ENCODE results near the gene ADCY4.

The ADCY4 gene

DNA sequence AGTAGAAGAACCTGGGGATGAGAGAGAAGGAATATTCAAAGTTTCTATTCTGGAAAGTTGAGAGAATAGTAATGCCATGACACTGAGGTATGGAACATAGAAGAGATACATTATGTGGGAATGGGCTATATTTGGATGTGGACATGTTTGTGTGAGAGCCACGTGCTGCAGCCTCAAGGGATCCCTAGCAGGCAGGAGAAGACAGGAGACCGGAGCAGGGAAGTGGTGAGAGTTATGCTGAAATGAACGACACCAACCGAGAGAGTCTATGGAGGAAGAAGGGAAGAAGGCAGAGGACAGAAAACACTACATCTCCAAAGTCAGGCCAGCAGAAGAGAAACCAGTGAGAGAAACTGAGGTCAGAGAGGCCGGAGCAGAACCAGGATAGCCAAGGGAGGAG is 14.9 kb upstream of the ADCY4 start:
- H3K4me3 ChIP-seq (ENCODE audit: low read length) = no peak overlapping the region
- H3K9me3 ChIP-seq (replicated peaks; ENCODE audit: low read length) = no peaks in the 10 kb centered on the region
- H3K4me2 ChIP-seq (ENCODE audit: low read length) = no peak overlapping the region
- H3K9ac ChIP-seq (ENCODE audit: low read depth, low read length) = no peak overlapping the region
- H3K36me3 ChIP-seq (ENCODE audit: insufficient read depth, low read length) = no peaks in the 10 kb centered on the region
- H3K27me3 ChIP-seq (ENCODE audit: control insufficient read depth, insufficient read depth, low read length) = peaks cover 46% of the 10 kb centered on the region
- peaks cover 20% of the 10 kb centered on the region for H3K4me1 ChIP-seq (ENCODE audit: control insufficient read depth, insufficient read depth, low read length)

DNA sequence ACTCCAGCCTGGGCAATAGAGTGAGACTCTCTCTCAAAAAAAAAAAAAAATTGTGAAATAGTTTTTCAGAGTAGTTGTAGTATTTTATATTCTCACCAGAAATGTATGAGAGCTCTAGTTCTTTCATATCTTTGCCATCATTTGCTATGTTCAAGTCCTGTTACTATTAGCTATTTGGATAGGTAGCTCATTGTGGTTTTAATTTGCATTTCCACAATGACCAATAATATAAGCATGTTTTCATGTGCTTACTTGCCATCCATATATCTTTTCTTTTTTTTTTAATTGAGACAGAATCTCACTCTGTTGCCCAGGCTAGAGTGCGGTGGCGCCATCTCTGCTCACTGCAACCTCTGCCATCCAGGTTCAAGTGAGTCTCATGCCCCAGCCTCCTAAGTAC is 13.3 kb upstream of the ADCY4 start:
- peaks cover 48% of the 10 kb centered on the region for H3K27me3 ChIP-seq (ENCODE audit: control insufficient read depth, insufficient read depth, low read length)
- H3K9ac ChIP-seq (ENCODE audit: low read depth, low read length) = no peak overlapping the region
- H3K4me2 ChIP-seq (ENCODE audit: low read length) = no peak overlapping the region
- no peak overlapping the region for H3K4me3 ChIP-seq (ENCODE audit: low read length)
- H3K36me3 ChIP-seq (ENCODE audit: insufficient read depth, low read length) = no peaks in the 10 kb centered on the region
- no peaks in the 10 kb centered on the region for H3K9me3 ChIP-seq (replicated peaks; ENCODE audit: low read length)
- H3K4me1 ChIP-seq (ENCODE audit: control insufficient read depth, insufficient read depth, low read length) = peaks cover 12% of the 10 kb centered on the region

DNA sequence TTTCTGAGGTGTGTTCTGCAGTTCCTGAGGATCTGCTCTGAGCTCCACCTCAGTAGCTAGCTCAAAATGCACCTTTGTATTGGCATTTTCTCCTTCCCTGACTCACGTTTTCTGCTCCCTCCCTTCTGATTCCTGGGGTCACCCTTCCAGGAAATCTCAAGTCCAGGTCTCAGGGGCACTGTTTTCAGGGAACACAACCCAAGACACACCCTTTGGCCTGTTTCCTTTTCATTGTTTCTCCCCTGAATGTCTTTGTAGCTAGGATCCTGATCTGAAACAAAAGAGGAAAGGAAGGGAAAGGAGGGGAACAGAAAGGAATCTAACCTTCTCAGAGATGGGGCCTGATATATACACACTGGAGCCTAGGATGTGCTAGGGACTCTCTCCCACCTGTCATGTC is 12.3 kb upstream of the ADCY4 start:
- Histone ChIP-seq H3K36me3 (ENCODE audit: insufficient read depth, low read length) (no peaks in the 10 kb centered on the region), H3K9me3 (replicated peaks; ENCODE audit: low read length) (no peaks in the 10 kb centered on the region), H3K27me3 (ENCODE audit: control insufficient read depth, insufficient read depth, low read length) (peaks cover 48% of the 10 kb centered on the region), H3K4me1 (ENCODE audit: control insufficient read depth, insufficient read depth, low read length) (peaks cover 10% of the 10 kb centered on the region), H3K9ac (ENCODE audit: low read depth, low read length) (no peak overlapping the region), H3K4me3 (ENCODE audit: low read length) (no peak overlapping the region), H3K4me2 (ENCODE audit: low read length) (no peak overlapping the region)

DNA sequence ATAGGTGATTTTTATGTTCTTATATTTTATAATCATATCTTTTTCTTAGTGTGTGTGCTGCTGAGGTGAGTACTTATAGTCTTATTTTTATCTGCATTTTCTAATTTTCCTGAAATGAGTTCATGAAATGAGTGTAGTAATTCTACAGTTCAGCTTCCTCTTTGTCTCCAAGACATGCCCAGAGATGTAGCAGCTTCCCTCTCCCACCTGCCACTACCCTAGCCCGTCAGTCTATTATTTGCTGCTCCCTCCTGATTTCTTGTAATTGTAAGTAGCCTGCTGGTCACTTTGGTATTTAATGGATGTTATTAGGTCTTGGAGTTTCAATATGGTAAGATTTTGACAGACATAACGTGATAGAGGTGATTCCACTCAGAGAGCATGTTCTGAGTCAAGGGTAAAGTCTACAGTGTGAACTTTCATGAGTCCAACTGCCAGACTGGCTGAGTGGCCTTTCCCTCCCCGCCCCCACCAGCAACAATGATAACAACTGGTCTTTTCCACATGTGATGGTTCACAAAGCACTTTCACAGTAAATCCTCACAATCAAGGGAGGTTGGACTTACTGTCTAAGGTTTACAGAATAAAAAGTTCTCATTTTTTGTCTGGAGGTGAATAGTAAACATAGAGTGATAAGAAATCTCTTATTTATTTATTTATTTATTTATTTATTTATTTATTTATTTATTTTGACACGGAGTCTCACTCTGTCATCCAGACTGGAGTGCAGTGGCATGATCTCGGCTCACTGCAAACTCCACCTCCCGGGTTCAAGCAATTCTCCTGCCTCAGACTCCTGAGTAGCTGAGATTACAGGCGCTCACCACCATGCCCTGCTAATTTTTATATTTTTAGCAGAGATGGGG is 9.2 kb upstream of the ADCY4 start:
- Histone ChIP-seq H3K9ac (ENCODE audit: low read depth, low read length) (no peak overlapping the region), H3K9me3 (replicated peaks; ENCODE audit: low read length) (no peaks in the 10 kb centered on the region), H3K27me3 (ENCODE audit: control insufficient read depth, insufficient read depth, low read length) (peaks cover 48% of the 10 kb centered on the region), H3K4me1 (ENCODE audit: control insufficient read depth, insufficient read depth, low read length) (no peaks in the 10 kb centered on the region), H3K4me3 (ENCODE audit: low read length) (no peak overlapping the region), H3K36me3 (ENCODE audit: insufficient read depth, low read length) (no peaks in the 10 kb centered on the region), H3K4me2 (ENCODE audit: low read length) (no peak overlapping the region)

DNA sequence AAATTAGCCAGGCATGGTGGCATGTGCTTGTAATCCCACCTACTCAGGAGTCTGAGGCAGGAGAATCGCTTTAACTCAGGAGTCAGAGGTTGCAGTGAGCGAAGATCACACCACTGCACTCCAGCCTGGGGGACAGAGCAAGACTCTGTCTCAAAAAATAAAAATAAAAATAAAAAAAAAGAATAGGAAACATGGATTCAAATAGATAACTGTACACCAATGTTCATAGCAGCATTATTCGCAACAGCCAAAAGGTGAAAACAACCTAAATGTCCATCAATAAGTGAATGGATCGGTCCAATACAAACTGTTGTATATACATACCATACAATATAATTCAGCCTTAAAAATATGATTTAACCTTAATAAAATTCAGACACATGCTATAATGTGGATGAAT is 8.0 kb upstream of the ADCY4 start:
- H3K36me3 ChIP-seq (ENCODE audit: insufficient read depth, low read length) = no peaks in the 10 kb centered on the region
- no peak overlapping the region for H3K9ac ChIP-seq (ENCODE audit: low read depth, low read length)
- no peaks in the 10 kb centered on the region for H3K9me3 ChIP-seq (replicated peaks; ENCODE audit: low read length)
- no peaks in the 10 kb centered on the region for H3K4me1 ChIP-seq (ENCODE audit: control insufficient read depth, insufficient read depth, low read length)
- no peak overlapping the region for H3K4me2 ChIP-seq (ENCODE audit: low read length)
- H3K4me3 ChIP-seq (ENCODE audit: low read length) = no peak overlapping the region
- peaks cover 60% of the 10 kb centered on the region for H3K27me3 ChIP-seq (ENCODE audit: control insufficient read depth, insufficient read depth, low read length)

DNA sequence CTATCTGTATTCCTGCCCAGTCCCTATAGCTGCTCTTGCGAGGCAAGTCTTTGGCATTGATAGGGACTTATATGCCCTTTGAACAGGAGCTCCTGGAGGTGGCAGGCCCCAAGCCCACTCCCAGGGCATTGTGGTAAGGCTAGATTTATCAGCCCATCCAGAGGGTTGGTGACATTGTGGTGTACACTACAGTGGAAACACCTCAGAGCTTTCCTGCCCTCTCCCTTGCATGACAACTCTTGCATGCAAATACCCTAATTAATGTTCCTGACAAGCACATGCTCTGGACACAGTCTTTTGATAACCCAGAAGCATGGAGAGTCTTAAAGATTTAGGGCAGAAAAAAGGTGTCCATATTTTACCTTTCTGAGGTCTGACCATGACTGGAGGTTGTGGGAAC is 5.7 kb upstream of the ADCY4 start:
- no peaks in the 10 kb centered on the region for H3K4me1 ChIP-seq (ENCODE audit: control insufficient read depth, insufficient read depth, low read length)
- H3K4me3 ChIP-seq (ENCODE audit: low read length) = no peak overlapping the region
- no peaks in the 10 kb centered on the region for H3K36me3 ChIP-seq (ENCODE audit: insufficient read depth, low read length)
- H3K4me2 ChIP-seq (ENCODE audit: low read length) = no peak overlapping the region
- H3K27me3 ChIP-seq (ENCODE audit: control insufficient read depth, insufficient read depth, low read length) = peaks cover 62% of the 10 kb centered on the region
- H3K9ac ChIP-seq (ENCODE audit: low read depth, low read length) = no peak overlapping the region
- H3K9me3 ChIP-seq (replicated peaks; ENCODE audit: low read length) = no peaks in the 10 kb centered on the region

DNA sequence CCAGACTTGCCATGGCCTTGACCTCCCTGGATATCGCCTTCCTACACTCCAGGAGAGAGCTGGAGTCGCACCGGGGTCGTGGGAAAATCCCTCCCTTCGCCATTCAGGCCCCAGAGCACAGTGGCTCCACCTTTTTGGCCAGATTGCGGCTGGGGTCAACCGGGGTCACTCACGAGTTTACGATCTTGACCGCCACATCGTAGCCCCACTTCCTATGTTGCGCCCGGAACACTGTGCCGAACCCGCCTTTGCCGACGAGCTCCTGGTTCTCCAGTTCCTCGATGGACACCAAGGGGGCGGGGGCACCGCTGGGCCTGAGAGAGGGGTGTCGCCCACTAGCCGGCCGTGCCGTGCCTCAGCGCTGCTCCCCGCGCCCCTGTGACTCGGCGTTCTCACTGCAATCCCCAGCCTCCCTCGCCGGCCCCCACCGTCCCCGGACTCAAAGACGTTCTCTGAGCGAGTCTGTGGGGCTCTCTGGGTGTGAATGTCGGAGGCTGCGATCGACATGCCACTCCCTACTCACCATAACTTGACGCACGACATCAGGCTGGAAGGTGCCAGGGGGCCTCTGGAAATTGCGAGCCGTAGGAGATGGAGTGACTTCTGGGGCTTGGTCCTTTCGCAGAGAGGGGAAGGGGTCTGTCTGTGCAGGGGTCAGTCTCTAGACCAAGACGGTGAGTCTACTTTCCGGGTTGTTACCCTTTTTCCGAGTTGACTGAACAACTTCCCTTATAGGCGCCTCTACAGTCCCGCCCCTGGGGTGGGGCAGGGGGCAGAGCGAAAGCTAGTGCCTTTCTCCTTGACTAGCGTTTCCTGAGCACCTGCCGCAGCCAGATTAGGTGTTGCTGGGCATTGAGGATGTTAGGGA is 4.6 kb upstream of the ADCY4 start, which contains the start of gene RIPK3:
Gene RIPK3 (minus strand): TSS at position 708 of the 868 bp plus-strand sequence. CDS start 165 bp downstream, at position 543.
- no peak within 1 kb of the TSS for H3K9ac ChIP-seq (ENCODE audit: low read depth, low read length)
- H3K4me1 ChIP-seq (ENCODE audit: control insufficient read depth, insufficient read depth, low read length) = peaks cover 5% of the 10 kb centered on the region
- no peaks in the 10 kb centered on the region for H3K9me3 ChIP-seq (replicated peaks; ENCODE audit: low read length)
- H3K4me2 ChIP-seq (ENCODE audit: low read length) = no peak within 1 kb of the TSS
- no peak within 1 kb of the TSS for H3K4me3 ChIP-seq (ENCODE audit: low read length)
- H3K27me3 ChIP-seq (ENCODE audit: control insufficient read depth, insufficient read depth, low read length) = peaks cover 64% of the 10 kb centered on the region
- no peaks in the 10 kb centered on the region for H3K36me3 ChIP-seq (ENCODE audit: insufficient read depth, low read length)

DNA sequence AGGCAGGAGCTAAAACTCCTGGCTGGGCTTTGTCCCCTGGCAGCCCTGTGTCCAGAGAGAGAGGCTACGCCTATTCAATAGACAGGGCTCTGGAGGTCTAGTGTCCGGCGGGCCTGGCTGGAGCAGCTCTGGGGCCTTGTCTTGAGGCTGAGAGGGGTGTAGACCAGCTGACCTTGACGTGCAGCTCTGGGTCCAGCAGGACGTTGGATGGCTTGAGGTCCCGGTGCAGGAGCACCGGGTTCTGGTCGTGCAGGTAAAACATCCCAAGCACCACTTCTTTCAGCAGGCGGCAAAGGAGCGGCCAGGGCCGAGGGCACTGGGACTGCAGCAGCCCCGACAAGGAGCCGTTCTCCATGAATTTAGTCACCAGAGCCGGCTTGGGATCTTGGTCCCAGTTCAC is 4.0 kb upstream of the ADCY4 start:
- H3K9me3 ChIP-seq (replicated peaks; ENCODE audit: low read length) = no peaks in the 10 kb centered on the region
- H3K4me1 ChIP-seq (ENCODE audit: control insufficient read depth, insufficient read depth, low read length) = peaks cover 11% of the 10 kb centered on the region
- H3K9ac ChIP-seq (ENCODE audit: low read depth, low read length) = no peak overlapping the region
- H3K4me2 ChIP-seq (ENCODE audit: low read length) = no peak overlapping the region
- peaks cover 69% of the 10 kb centered on the region for H3K27me3 ChIP-seq (ENCODE audit: control insufficient read depth, insufficient read depth, low read length)
- H3K36me3 ChIP-seq (ENCODE audit: insufficient read depth, low read length) = no peaks in the 10 kb centered on the region
- no peak overlapping the region for H3K4me3 ChIP-seq (ENCODE audit: low read length)

DNA sequence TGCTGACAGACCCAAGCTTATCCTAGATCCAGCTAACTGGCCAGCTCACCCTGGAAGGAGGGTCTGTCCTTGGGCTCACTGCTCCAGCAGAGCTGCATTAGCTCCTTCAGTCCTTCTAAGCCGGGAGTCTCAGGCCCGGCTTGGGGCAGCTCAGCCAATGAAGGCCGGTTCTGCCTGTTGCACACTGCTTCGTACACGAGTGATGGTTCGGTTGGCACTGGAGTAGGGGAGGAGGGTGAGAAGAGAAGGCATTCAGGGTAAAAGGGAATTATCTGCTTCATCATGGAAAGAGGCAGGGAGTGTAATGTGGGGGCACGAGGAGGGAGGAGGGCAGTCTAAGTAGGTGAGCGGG is 2.9 kb upstream of the ADCY4 start:
- Histone ChIP-seq H3K9ac (ENCODE audit: low read depth, low read length) (no peak overlapping the region), H3K27me3 (ENCODE audit: control insufficient read depth, insufficient read depth, low read length) (peaks cover 74% of the 10 kb centered on the region), H3K4me3 (ENCODE audit: low read length) (no peak overlapping the region), H3K9me3 (replicated peaks; ENCODE audit: low read length) (no peaks in the 10 kb centered on the region), H3K4me2 (ENCODE audit: low read length) (no peak overlapping the region), H3K4me1 (ENCODE audit: control insufficient read depth, insufficient read depth, low read length) (peaks cover 17% of the 10 kb centered on the region), H3K36me3 (ENCODE audit: insufficient read depth, low read length) (no peaks in the 10 kb centered on the region)

DNA sequence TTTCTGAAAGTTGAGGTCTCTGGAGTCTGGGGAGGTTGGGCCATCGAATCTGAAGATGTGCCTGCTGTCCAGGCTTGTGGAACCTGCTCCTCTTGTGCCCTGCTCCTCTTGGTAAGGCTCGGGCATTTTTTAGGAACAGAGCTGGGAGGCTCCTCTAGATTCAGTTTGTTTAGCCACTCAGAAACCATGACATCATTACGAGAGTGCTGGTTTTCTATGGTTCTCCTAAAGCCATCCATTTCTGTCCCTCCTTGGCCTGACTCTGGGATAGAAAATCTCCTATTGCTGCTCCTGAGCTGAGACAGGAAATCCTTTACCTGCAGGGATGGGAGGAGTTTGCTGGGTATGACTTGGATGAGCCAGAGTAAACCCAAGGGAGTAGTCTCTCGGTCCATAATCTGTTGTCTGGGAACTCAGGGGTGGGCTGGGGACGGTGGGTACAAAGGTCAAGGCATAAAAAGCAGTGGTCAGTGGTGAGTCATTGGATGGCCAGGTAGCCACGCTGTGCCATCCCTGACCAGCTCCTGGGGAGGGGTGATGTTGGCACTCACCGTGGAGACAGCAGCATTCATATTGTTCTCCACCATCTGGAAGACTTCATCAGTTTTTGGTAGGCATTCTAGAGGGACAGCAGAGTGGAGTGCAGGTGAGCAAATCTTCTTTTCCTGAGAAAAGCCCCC is 2.4 kb upstream of the ADCY4 start:
- no peaks in the 10 kb centered on the region for H3K36me3 ChIP-seq (ENCODE audit: insufficient read depth, low read length)
- no peaks in the 10 kb centered on the region for H3K9me3 ChIP-seq (replicated peaks; ENCODE audit: low read length)
- H3K9ac ChIP-seq (ENCODE audit: low read depth, low read length) = no peak overlapping the region
- H3K4me1 ChIP-seq (ENCODE audit: control insufficient read depth, insufficient read depth, low read length) = peaks cover 22% of the 10 kb centered on the region
- H3K4me2 ChIP-seq (ENCODE audit: low read length) = no peak overlapping the region
- no peak overlapping the region for H3K4me3 ChIP-seq (ENCODE audit: low read length)
- peaks cover 80% of the 10 kb centered on the region for H3K27me3 ChIP-seq (ENCODE audit: control insufficient read depth, insufficient read depth, low read length)

DNA sequence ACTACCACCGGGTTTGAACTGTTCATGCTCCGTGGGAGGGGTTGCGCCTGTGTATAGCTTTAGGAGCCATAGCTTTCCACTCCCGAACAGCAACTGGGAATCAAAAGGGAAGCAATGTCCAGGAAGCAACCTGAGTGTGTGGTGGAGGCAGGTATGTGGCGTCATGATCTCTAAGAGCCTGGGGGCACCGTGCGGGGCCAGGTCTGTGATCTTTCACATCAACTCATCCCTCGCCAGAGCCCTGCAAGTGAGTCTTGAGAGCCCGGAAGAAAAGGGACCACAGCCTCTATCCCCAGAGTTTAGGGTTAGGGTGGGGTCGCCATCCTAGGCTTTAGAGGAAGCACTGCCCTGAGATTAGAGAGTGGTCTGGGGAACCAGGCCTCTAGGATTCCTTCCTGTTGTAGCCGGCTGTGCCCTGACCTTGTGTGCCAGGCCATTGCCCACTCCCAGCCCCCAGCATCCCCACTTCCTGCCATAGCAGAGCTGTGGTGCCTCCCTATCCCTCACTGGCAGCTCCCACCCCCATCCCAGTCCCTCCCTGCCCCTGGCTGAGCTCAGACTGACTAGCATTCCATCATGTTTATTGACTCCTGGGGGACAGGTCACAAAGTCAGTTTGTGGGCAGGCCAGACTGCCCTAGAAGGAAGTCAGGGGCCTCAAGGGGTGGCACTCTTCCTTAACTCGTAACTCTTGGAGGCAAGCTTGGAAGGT is 745 bp upstream of the ADCY4 start:
- peaks cover 72% of the 10 kb centered on the region for H3K27me3 ChIP-seq (ENCODE audit: control insufficient read depth, insufficient read depth, low read length)
- no peak overlapping the region for H3K9ac ChIP-seq (ENCODE audit: low read depth, low read length)
- H3K4me2 ChIP-seq (ENCODE audit: low read length) = no peak overlapping the region
- peaks cover 27% of the 10 kb centered on the region for H3K4me1 ChIP-seq (ENCODE audit: control insufficient read depth, insufficient read depth, low read length)
- H3K36me3 ChIP-seq (ENCODE audit: insufficient read depth, low read length) = no peaks in the 10 kb centered on the region
- no peak overlapping the region for H3K4me3 ChIP-seq (ENCODE audit: low read length)
- H3K9me3 ChIP-seq (replicated peaks; ENCODE audit: low read length) = no peaks in the 10 kb centered on the region

All from skeletal muscle satellite cell (primary cell).